HepG2 (cell line): ENCODE results near the gene BIRC5. TPM values are rescaled to one million over a fixed set of nuclear protein-coding genes. Genes with fewer than 3 reads are reported as not detected.
A peak's percentile ranks its signal among the peaks of the same experiment; 100 is the strongest.

Experiments used
- CENPT ChIP-seq: sonication (generic); formaldehyde crosslinking; IDR thresholded peaks from 2 replicates; pipeline ENCODE4 v1.8.0; 2022; ENCODE audit warnings: low read depth, mild to moderate bottlenecking, moderate library complexity, missing genetic modification reagents
- DNMT3B ChIP-seq: conservative IDR thresholded peaks from 2 replicates; pipeline ENCODE4 v1.6.1; 2016; ENCODE audit warnings: missing biosample characterization, control low read depth
- GTF2F1 ChIP-seq: fragments of 150-350 bp; IDR thresholded peaks from 2 replicates; pipeline ENCODE4 v1.6.1; 2014; ENCODE audit warnings: low read length
- IRX3 ChIP-seq: sonication (generic); formaldehyde crosslinking; IDR thresholded peaks from 2 replicates; pipeline ENCODE4 v1.8.1; 2023; ENCODE audit warnings: mild to moderate bottlenecking, low read depth, missing genetic modification reagents, borderline replicate concordance
- KDM2A ChIP-seq: sonication (generic); formaldehyde crosslinking; IDR thresholded peaks from 2 replicates; pipeline ENCODE4 v1.4.0; 2020; ENCODE audit warnings: low read depth, missing genetic modification reagents, borderline replicate concordance
- SSRP1 ChIP-seq: IDR thresholded peaks from 2 replicates; pipeline ENCODE4 v1.6.1; 2016; ENCODE audit warnings: control low read depth
- TCF7 ChIP-seq: sonication (generic); IDR thresholded peaks from 2 replicates; pipeline ENCODE4 v1.6.1; 2016; ENCODE audit warnings: antibody characterized with exemption, low read depth
- TMF1 ChIP-seq: sonication (generic); formaldehyde crosslinking; IDR thresholded peaks from 2 replicates; pipeline ENCODE4 v1.8.1; 2022; ENCODE audit warnings: low read depth, missing genetic modification reagents
- TOPORS ChIP-seq: sonication (generic); formaldehyde crosslinking; IDR thresholded peaks from 2 replicates; pipeline ENCODE4 v1.8.0; 2023; ENCODE audit warnings: mild to moderate bottlenecking, missing genetic modification reagents
- ZNF136 ChIP-seq: sonication (generic); formaldehyde crosslinking; IDR thresholded peaks from 2 replicates; pipeline ENCODE4 v1.8.1; 2022; ENCODE audit warnings: low read depth, mild to moderate bottlenecking, moderate library complexity, missing genetic modification reagents
- ZNF256 ChIP-seq: sonication (generic); formaldehyde crosslinking; conservative IDR thresholded peaks from 2 replicates; pipeline ENCODE4 v1.4.0; 2020; ENCODE audit warnings: missing genetic modification reagents
- ZNF577 ChIP-seq: sonication (generic); formaldehyde crosslinking; IDR thresholded peaks from 2 replicates; pipeline ENCODE4 v1.4.0; 2020; ENCODE audit warnings: mild to moderate bottlenecking, low read depth, missing genetic modification reagents, borderline replicate concordance
- ZNF841 ChIP-seq: sonication (generic); formaldehyde crosslinking; IDR thresholded peaks from 2 replicates; pipeline ENCODE4 v1.8.1; 2023; ENCODE audit warnings: missing genetic modification reagents, borderline replicate concordance
- polyA plus RNA-seq, 8 experiments: library from polyadenylated mRNA; depleted of rRNA in 3 of 8; stranded (reverse) in 7 of 8; unstranded in 1 of 8; fragments of >200 nt; fragmentation: Illumina TruSeq in 4 of 8; extraction: Trizol in 4 of 8; gene quantifications; 2 replicates each; pipeline versions ENCODE4 v1.2.1 to v1.2.3, GENCODE V29; 2011 to 2016; ENCODE audit warnings: low read depth in 4 of 8, missing spikeins in 1 of 8, mixed read lengths in 1 of 8; ENCODE audit not compliant: insufficient read depth in 1 of 8
- total RNA-seq, 5 experiments: library from RNA; depleted of rRNA; stranded (reverse); fragments of >200 nt; fragmentation: Illumina TruSeq; extraction: Trizol; gene quantifications; 2 replicates each; pipeline ENCODE4 v1.2.3, GENCODE V29; 2016; ENCODE audit warnings: low read depth in 1 of 5
- TF ChIP-seq, protein P1 (sequence below): IDR thresholded peaks from 2 replicates; pipeline ENCODE4 v1.6.1; 2012; ENCODE audit warnings: low read depth, low read length, improper control_type of control experiment
- TF ChIP-seq, protein P2 (sequence below): sonication (generic); formaldehyde crosslinking; IDR thresholded peaks from 2 replicates; pipeline ENCODE4 v1.9.0; 2022; ENCODE audit warnings: low read depth, missing genetic modification reagents
- TF ChIP-seq, protein P3 (sequence below): sonication (generic); formaldehyde crosslinking; IDR thresholded peaks from 2 replicates; pipeline ENCODE4 v1.4.0; 2020; ENCODE audit warnings: missing genetic modification reagents, mild to moderate bottlenecking, borderline replicate concordance
- TF ChIP-seq, protein P4 (sequence below): sonication (generic); formaldehyde crosslinking; conservative IDR thresholded peaks from 2 replicates; pipeline ENCODE4 v1.4.0; 2020; ENCODE audit warnings: missing genetic modification reagents
- TF ChIP-seq, protein P5 (sequence below): sonication (generic); formaldehyde crosslinking; IDR thresholded peaks from 2 replicates; pipeline ENCODE4 v1.9.0; 2021; ENCODE audit warnings: missing genetic modification reagents, mild to moderate bottlenecking, borderline replicate concordance

Gene BIRC5
- total and polyA plus RNA-seq, 2 of the 13 experiments (the other 11 are each of a cell fraction or from before 2014, with no cell fraction given): 30.3 to 135 TPM

DNA sequence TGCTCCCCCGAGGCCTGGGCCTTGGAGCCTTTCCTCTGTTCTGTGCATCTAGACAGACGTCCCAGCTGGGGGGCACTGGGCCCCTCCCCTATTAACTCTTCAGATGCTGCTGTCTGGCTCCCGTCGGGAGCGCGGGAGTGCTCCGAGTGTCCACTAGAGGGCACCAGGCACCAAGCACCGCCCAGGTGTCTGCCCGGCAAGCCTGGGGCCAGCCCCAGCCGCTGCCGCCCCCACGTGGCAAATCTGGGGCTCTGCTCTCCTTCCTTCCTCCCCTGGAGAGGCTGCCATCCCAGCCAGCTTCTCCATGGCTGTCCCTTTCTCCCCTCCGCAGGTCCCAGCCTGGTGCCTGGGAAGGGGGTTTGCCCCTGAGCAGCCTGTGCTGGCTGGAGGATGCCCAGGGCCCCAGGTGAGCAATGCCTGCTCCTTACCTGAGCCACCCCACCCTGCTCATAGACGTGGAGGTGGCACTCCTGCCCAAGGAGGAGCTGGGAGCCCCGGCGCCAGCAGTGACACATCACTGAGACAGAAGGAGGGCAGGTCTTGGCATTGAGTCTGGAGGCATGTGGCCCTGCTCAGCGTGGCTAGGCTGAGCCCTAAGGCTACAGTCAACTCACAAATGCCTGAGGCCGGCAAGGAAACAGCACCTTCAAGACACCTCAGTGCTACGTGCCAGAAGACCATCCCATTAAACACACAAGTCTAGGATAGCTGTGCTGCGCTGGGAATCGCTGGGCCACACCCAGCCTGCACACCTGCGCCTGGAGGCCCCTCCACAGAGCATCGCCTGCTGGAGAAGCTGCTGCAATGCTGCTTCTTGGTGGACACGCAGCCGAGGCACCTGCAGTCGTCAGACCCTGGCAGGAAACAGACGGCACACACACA, 37.1 kb downstream of the BIRC5 start (continued):
- TF ChIP-seq IRX3: no peak
- TF ChIP-seq TMF1 (CRISPR knock-in tag): no peak
- TF ChIP-seq CENPT (CRISPR knock-in tag): no peak
- no peak for TF ChIP-seq ZNF256
- TF ChIP-seq TOPORS (CRISPR knock-in tag): no peak
- TF ChIP-seq SSRP1 (CRISPR knock-in tag): peak; percentile 58; the same call in 1 of the 2 replicates
- TF ChIP-seq, protein P1, sequence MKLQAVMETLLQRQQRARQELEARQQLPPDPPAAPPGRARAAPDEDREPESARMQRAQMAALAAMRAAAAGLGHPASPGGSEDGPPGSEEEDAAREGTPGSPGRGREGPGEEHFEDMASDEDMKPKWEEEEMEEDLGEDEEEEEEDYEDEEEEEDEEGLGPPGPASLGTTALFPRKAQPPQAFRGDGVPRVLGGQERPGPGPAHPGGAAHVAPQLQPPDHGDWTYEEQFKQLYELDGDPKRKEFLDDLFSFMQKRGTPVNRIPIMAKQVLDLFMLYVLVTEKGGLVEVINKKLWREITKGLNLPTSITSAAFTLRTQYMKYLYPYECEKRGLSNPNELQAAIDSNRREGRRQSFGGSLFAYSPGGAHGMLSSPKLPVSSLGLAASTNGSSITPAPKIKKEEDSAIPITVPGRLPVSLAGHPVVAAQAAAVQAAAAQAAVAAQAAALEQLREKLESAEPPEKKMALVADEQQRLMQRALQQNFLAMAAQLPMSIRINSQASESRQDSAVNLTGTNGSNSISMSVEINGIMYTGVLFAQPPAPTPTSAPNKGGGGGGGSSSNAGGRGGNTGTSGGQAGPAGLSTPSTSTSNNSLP: no peak
- TF ChIP-seq, protein P2, sequence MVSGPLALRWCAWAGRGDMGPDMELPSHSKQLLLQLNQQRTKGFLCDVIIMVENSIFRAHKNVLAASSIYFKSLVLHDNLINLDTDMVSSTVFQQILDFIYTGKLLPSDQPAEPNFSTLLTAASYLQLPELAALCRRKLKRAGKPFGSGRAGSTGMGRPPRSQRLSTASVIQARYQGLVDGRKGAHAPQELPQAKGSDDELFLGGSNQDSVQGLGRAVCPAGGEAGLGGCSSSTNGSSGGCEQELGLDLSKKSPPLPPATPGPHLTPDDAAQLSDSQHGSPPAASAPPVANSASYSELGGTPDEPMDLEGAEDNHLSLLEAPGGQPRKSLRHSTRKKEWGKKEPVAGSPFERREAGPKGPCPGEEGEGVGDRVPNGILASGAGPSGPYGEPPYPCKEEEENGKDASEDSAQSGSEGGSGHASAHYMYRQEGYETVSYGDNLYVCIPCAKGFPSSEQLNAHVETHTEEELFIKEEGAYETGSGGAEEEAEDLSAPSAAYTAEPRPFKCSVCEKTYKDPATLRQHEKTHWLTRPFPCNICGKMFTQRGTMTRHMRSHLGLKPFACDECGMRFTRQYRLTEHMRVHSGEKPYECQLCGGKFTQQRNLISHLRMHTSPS: no peak
- no peak for TF ChIP-seq ZNF577
- no peak for TF ChIP-seq GTF2F1
- TF ChIP-seq ZNF136 (CRISPR knock-in tag): no peak
- TF ChIP-seq TCF7: no peak
- no peak for TF ChIP-seq DNMT3B (CRISPR knock-in tag)
- TF ChIP-seq KDM2A (CRISPR knock-in tag): peak; percentile 94
- TF ChIP-seq, protein P3, sequence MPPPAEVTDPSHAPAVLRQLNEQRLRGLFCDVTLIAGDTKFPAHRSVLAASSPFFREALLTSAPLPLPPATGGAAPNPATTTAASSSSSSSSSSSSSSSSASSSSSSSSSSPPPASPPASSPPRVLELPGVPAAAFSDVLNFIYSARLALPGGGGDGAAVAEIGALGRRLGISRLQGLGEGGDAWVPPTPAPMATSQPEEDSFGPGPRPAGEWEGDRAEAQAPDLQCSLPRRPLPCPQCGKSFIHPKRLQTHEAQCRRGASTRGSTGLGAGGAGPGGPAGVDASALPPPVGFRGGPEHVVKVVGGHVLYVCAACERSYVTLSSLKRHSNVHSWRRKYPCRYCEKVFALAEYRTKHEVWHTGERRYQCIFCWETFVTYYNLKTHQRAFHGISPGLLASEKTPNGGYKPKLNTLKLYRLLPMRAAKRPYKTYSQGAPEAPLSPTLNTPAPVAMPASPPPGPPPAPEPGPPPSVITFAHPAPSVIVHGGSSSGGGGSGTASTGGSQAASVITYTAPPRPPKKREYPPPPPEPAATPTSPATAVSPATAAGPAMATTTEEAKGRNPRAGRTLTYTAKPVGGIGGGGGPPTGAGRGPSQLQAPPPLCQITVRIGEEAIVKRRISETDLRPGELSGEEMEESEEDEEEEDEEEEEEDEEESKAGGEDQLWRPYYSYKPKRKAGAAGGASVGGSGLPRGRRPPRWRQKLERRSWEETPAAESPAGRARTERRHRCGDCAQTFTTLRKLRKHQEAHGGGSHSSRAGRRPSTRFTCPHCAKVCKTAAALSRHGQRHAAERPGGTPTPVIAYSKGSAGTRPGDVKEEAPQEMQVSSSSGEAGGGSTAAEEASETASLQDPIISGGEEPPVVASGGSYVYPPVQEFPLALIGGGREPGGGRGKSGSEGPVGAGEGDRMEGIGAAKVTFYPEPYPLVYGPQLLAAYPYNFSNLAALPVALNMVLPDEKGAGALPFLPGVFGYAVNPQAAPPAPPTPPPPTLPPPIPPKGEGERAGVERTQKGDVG (CRISPR knock-in tag): 0 out of 2 replicates have a peak, but pooled peaks have one; percentile 15
- TF ChIP-seq, protein P4, sequence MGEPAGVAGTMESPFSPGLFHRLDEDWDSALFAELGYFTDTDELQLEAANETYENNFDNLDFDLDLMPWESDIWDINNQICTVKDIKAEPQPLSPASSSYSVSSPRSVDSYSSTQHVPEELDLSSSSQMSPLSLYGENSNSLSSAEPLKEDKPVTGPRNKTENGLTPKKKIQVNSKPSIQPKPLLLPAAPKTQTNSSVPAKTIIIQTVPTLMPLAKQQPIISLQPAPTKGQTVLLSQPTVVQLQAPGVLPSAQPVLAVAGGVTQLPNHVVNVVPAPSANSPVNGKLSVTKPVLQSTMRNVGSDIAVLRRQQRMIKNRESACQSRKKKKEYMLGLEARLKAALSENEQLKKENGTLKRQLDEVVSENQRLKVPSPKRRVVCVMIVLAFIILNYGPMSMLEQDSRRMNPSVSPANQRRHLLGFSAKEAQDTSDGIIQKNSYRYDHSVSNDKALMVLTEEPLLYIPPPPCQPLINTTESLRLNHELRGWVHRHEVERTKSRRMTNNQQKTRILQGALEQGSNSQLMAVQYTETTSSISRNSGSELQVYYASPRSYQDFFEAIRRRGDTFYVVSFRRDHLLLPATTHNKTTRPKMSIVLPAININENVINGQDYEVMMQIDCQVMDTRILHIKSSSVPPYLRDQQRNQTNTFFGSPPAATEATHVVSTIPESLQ (CRISPR knock-in tag): 0 out of 2 replicates have a peak, but pooled peaks have one; percentile 80
- TF ChIP-seq ZNF841 (CRISPR knock-in tag): no peak
- TF ChIP-seq, protein P5, sequence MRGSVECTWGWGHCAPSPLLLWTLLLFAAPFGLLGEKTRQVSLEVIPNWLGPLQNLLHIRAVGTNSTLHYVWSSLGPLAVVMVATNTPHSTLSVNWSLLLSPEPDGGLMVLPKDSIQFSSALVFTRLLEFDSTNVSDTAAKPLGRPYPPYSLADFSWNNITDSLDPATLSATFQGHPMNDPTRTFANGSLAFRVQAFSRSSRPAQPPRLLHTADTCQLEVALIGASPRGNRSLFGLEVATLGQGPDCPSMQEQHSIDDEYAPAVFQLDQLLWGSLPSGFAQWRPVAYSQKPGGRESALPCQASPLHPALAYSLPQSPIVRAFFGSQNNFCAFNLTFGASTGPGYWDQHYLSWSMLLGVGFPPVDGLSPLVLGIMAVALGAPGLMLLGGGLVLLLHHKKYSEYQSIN (CRISPR knock-in tag): no peak
